Activated CD4-positive, alpha-beta T cell treated with anti-CD3 and anti-CD28 coated beads, Interleukin-2, amount 50 U/mL, for 1 hour (primary cell): ENCODE data around the gene PRR30.
"Not testable (repeated sequence)": the region's sequence is repeated elsewhere in the genome, so short reads cannot be mapped to it uniquely, and the experiment has no call there.

Experiments
- DNase-seq: peaks from one replicate; pipeline ENCODE4 v3.0.0-alpha.2; 2020

PRR30 gene

DNA sequence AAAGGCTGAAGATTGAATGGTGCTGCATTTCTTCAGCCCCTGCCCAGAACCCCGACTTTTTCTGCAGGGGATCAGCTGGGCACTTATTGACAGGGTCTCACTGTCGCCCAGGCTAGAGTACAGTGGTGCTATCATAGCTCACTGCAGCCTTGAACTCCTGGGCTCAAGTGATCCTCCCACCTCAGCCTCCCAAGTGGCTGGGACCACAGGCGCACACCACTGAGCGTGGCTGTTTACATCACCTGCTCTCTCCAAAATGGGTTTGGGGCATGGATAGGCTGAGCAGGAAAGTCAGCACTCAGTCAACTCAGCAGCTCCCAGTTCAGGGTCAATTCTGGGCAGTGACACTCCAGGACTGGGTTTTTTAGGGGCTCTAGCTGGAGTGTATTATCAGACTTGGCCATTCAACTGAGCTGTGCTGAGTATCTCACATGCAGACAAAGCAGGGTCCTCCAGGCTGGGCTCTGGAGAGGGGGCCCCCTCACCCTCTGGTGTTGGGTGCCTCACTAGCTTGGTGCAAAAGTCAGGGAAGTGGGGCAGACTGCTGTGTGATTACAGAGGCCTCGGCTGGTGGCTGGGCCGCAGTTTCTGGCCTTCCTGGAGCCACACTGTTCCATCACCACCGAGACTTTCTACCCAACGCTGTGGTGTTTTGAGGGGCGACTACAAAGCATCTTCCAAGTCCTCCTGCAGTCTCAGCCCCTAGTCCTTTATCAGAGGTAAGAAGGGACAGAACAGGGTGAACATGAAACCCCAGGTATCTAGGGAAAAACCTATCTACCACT lies 11.1 kb downstream of the PRR30 start:
- no peak for DNase-seq

DNA sequence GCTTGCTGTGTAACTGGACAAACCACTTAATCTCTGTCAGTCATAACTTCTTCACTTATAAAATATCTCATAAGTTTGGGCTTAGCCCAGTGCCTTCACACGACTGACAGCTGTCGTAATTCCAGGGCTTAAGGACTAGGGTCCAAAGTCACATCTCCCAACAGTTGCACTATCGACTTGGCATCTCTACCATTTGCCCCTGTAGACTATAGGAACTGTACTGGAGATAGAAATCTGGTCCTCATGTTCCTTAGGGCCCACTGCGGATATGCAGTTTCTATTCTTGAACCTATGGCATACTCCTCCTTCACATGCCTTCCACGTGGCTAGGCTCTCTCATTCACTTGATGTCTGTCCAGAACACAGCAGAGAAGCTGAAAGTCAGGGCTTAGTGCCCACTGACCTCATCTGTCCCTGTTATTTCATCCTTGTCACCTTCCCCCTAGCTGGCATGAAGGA lies 12.9 kb downstream of the PRR30 start:
- no peak for DNase-seq

DNA sequence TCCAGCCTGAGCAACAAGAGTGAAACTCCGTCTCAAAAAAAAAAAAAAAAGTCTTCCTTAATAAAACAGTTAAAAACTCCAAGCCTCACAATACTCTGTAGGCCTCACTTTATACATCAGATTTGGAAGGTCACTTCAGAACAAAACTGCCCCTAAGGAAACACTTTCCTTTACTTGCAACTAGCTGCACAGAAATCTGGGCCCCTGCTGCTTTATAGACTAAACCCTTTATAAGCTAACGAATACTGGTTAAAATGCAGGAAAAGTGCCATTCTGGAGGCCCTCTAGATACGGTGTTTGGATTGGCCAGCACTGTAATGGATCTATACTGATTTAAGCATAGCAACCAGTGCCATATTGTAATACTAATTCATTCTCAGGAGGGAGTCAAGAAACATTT lies 14.1 kb downstream of the PRR30 start:
- DNase-seq = no peak

DNA sequence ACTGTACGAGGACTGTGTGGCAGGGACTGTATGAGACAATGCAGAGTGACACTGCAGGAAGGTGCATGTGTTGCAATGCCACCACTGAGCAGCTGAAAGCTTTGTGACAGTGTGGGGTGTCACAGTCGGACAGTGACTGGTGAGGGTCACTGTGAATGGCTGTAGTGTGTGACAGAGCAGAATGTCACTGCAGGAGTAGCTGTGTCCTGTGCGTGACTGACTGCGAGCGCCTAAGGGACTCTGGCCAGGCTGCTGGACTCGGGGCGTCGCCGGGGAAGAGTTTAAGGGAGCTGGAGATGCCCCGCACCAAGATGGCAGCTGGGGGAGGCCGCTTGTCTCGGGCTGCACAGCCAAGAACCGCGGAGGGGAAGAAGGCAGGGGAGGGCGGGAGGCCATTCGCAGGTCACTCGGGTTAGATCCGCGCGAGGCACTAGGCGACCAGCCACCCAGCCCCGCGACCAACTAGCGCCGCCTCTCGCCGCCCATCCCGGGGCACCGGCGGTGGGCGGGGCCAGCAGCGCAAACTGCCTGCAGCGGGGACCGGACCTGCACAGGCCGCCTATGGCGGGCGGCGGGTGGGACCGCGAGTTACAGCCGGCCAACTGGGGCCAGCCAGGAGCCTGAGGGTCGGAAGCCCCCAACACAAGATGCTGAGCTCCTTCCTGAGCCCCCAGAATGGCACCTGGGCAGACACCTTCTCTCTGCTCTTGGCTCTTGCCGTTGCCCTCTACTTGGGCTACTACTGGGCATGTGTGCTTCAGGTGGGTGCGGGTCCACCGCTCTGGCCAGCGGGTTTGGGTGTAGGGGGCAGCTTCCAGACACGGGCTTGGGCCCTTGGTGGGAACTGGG lies 15.7 kb downstream of the PRR30 start, which contains the start of gene ABHD1:
Gene ABHD1, plus strand, starts transcription at position 514 of the 849 bp plus-strand sequence. Its CDS starts 134 bp downstream, at position 648.
- peak; percentile 40 for DNase-seq

DNA sequence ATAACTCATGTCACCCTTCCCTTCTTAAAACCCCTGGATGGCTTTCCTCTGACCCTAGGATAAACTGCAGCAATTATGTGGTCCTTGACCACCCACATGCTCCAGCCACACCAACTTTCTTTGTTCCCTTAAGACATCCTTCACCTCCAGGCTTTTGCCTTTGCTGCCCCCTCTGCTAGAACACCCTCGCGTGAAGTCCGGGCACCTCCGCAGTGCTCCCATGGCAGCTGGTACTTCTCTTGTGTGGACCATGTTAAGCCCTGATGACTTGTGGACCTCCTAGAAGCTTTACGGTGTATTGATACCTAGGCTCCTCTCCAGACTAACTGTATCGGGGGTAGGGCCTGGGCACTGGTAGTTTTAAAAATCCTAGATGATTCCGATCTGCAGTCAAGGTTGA lies 16.4 kb downstream of the PRR30 start:
- no peak for DNase-seq

DNA sequence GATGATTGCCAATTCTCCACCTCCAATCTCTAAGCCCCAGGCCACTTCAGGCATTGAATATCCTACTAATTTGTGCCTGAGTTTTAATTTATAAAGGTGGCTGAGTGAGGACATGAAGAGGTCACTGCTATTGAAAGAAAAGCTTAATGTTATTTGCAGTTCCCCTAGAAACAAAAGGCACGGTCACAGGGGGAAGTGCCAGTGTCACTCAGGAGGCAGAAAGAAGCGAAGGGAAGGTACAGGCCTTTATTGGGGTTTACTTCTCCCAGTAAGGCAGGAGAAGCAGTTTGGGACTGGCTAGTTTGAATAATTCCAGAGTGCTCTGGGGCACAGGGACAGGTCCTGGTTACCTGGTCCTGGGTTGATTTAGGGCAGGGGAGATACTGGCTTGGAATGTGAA lies 17.3 kb downstream of the PRR30 start:
- DNase-seq = no peak

DNA sequence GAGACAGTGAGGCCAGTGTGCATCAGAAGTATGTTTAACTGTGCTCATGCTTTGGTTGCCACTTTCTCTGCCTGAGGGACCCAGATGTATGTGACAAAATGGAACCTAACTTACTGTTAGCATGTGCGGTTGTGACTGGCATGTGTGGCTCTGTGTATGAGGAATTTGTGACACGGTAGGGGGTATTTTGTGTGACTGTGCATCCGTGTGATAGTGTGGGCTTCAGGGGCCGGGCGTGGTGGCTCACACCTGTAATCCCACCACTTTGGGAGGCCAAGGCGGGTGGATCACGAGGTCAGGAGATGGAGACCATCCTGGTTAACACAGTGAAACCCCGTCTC lies 19.9 kb downstream of the PRR30 start:
- not testable (repeated sequence) for DNase-seq

DNA sequence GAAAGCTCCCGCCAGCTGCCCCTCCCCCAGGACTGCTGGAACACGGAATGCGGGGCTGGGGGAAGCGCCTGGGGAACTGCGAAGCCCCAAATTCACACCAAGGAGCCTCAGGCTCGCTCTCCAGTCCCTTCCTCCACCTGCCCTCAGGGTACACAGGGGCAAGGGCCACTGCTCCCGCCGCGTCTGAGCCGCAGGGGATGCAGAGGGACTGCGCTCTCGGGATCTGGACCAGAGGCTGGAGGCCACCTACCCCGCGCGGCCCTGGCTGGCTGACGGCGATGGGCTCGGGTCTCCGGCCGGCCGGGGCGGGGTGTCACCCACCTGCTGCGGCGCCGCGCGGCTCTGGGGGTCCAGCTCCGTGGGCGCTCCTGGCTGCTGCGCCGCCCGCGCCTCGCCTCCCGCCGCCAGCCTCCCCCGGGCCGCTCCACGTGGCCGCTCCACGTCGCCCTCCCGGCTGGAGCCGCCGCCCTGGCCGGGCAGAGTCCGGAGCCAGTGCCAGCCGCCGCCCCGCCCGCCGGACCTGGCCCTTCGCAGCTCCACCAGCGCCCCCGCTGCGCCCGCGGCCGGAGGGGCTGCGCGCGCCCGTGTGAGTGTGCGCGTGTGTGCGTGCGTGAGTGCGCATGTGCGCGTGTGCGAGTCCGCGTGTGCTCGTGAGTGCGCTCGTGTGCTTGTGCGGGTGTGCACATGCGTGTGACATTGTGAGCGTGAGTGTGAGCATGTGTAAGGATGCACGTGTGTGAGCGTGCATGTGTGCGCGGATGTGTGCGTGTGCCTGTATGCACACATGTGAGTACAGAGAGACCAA lies 20.5 kb downstream of the PRR30 start, which contains the start of gene CGREF1:
Gene CGREF1, minus strand, starts transcription at position 604 of the 805 bp plus-strand sequence. CDS start 14,762 bp downstream, outside the sequence.
- DNase-seq = no peak

DNA sequence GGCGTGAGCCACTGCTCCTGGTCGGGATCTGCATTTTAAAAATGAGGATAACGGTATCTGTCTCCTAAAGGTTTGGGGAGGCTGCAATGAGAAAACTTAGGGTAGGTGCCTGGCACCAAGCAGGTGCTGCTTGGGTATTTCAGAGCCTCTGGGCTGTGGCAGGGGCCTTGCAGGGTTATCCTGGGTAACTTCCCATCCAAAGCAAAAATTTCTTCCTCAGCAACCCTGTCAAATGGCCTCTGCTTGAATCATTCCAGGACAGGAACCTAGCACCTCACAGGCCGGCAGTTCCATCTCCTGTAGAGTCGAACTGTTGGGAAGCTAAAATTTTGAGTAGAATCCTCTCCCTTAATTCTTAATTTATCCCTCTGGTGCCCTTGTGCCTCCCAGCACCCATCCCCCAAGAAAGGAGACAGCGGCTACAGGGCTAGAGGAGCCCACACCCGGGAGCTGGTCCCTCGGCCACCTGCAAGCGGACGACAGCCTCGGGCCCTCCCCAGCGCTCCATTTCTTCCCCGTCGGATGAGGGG lies 21.1 kb downstream of the PRR30 start:
- DNase-seq = no peak

DNA sequence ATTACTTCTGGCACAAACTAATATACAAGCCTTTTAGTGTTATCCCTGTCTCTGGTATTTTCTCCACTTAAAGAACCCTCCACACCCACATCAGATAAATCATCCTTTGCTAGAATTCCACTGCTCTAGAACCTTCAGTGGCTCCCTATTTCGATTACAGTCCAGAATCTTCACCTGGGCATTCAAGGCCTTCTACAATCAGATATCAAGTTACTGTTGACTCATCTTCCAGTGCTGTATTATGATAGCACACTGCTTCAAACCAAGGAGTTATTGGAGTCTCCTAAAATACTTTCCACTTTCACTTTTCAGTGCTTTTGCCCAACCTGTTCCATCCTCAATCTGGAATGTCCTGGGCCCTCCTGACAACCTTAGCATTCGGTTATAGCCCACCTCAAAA lies 23.7 kb downstream of the PRR30 start:
- DNase-seq = no peak

DNA sequence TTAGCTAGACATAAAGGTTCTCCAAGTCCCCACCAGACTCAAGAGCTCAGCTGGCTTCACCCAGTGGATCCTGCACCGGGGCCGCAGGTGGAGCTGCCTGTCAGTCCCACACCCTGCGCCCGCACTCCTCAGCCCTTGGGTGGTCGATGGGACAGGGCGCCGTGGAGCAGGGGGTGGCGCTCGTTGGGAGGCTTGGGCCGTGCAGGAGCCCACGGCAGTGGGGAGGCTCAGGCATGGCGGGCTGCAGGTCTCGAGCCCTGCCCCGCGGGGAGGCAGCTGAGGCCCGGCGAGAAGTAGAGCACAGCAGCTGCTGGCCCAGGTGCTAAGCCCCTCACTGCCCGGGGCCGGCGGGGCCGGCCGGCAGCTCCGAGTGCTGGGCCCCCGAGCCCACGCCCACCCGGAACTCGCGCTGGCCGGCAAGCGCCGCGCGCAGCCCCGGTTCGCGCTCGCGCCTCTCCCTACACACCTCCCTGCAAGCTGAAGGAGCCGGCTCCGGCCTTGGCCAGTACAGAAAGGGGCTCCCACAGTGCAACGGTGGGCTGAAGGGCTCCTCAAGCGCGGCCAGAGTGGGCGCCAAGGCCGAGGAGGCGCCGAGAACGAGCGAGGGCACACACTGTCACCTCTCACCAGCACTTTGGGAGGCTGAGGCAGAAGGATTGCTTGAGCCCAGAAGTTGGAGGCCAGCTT lies 27.7 kb downstream of the PRR30 start:
- DNase-seq = not testable (repeated sequence)

DNA sequence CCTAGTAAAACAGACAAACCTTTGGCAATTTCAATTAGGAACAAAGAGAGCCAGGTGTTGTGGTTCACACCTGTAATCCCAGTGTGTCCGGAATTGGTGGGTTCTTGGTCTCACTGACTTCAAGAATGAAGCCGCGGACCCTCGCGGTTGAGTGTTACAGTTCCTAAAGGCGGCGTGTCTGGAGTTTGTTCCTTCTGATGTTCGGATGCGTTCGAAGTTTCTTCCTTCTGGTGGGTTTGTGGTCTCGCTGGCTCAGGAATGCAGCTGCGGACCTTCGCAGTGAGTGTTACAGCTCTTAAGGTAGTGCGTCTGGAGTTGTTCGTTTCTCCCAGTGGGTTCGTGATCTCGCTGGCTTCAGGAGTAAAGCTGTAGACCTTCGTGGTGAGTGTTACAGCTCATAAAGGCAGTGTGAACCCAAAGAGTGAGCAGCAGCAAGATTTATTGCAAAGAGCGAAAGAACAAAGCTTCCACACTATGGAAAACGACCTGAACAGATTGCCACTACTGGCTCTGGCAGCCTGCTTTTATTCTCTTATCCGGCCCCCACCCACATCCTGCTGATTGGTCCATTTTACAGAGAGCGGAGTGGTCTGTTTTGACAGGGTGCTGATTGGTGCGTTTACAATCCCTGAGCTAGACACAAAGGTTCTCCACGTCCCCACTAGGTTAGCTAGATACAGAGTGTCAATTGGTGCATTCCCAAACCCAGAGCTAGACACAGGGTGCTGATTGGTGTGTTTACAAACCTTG lies 28.4 kb downstream of the PRR30 start:
- not testable (repeated sequence) for DNase-seq

DNA sequence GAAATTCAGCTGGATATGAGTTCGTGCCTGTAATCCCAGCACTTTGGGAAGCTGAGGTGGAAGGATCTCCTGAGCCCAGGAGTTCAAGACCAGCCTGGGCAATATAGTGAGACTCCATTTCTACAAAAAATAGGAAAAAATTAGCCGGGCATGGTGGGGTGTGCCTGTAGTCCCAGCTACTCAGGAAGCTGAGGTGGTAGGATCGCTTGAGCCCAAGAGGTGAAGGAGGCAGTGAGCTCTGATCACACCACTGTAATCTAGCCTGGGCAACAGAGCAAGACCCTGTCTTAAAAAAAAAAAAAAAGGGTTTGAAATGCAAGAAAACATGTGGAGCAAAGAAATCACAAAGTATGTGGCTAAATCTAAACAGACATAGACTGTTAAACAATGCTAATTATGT lies 30.1 kb downstream of the PRR30 start:
- no peak for DNase-seq

DNA sequence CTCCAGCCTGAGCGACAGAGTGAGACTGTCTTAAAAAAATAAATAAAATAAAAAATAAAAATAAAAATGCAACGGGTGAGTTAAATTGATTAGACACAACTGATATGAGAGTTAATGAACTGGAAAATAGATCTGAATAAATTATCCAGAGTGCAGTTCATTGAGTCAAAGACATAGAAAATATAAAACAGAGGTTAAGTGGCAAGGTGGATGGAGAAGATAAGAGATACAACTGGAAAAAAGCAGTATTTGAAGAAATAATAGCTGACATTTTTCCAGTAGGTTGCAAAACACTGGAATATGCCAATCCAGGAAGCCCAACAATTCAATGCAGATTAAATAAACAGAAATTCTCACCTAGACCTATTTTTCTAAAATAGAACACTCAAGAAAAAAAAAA lies 31.0 kb downstream of the PRR30 start:
- no peak for DNase-seq

DNA sequence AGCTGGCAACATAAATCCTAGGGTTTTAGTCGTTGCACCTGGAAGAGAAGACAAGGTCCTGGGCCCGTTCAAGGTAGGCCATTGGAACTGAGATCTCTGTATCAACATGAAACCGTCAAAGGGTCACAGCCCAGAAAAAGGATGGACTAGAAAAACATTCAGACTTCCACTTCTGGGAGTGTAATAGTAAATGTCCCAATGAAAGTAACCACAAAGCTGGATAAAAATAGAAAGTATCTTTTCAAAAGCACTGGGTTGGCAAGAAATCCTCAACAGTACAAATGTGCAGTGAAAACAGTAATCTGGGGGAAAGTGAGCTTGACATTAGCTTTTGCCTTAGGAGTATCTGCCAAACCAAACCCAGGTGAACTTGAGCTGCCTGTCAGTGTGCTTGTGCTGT lies 33.2 kb downstream of the PRR30 start:
- no peak for DNase-seq

DNA sequence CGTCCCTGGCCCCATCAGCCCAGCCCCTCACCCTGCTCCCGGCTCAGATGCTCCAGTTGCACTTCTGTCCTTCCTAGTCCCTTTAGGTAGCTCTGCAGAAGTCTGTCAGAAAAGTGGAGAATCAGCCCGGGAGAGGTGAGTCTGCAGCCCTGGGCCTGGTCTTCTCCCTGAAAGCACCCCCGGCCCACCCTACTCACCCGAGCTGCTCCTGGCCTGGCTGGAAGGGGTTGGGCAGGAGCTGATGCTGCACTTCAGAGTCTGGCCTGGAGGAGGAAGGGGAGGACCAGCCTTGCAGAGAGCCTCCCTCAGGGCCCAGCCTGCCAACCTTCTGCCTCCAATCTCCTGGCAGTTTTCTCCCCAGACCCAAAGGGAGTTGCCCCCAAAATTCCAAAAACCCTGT lies 36.9 kb downstream of the PRR30 start:
- no peak for DNase-seq

DNA sequence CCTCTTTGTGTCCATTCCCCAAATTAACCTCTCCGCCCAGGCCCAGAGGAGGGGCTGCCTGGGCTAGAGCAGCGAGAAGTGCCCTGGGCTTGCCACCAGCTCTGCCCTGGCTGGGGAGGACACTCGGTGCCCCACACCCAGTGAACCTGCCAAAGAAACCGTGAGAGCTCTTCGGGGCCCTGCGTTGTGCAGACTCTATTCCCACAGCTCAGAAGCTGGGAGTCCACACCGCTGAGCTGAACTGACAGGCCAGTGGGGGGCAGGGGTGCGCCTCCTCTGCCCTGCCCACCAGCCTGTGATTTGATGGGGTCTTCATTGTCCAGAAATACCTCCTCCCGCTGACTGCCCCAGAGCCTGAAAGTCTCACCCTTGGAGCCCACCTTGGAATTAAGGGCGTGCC lies 39.2 kb downstream of the PRR30 start:
- DNase-seq = no peak

DNA sequence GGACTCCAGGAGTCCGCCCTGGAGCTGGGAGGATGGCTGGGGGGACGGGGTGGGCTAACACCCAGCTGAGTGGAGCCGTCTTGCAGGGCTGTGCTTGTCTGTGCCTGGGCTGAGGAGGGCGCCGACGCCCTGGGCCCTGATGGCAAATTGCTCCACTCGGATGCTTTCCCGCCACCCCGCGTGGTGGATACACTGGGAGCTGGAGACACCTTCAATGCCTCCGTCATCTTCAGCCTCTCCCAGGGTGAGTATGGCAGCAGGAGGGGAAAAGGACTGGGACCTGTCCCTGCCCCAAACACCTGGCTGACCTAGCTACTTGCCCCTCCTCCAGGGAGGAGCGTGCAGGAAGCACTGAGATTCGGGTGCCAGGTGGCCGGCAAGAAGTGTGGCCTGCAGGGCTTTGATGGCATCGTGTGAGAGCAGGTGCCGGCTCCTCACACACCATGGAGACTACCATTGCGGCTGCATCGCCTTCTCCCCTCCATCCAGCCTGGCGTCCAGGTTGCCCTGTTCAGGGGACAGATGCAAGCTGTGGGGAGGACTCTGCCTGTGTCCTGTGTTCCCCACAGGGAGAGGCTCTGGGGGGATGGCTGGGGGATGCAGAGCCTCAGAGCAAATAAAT lies 39.8 kb downstream of the PRR30 start:
- no peak for DNase-seq

DNA sequence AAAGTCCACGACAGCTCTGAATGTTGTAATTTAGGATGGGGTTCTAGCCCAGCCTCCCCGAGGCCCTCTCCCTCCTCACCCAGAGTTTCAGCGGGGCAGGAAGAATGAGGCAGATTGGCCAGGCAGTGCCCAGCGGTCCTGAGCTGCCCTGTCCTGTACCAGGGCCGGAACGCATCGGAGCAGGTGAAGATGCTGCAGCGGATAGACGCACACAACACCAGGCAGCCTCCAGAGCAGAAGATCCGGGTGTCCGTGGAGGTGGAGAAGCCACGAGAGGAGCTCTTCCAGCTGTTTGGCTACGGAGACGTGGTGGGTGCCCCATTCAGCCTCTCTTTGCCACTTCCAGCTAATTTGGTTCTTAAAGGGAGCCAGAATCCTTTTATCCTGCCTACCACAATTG lies 41.9 kb downstream of the PRR30 start:
- no peak for DNase-seq

DNA sequence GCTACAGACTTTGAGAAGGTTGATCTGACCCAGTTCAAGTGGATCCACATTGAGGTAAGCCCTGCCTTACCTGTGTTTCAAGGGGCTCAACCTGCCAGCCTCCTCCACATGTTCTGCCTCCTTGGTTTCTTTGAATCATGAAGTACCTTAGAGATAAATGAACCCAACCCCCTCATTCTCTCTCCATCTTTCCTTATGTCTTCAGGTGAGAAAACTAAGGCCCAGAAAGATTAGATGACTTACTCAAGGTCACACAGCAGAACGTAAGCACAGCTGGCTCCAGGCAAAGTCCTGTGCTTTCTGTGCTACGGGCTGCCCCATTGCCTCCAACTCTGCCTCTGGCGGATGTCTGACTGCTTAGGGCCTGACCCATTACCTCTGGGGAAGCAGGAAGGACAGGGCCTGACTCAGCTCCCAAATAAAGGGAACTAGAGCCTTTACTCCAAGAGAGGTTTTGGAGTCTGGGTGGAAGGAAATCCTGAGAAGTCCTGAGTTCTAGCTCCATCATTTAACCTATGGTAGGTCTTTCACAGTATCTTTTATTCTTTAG lies 42.4 kb downstream of the PRR30 start:
- no peak for DNase-seq
